PC-3 (cell line): Measurements from ENCODE around the gene TNK2. TPM values are rescaled to one million over a fixed set of nuclear protein-coding genes. Genes with fewer than 3 reads are reported as not detected.
"Not testable (repeated sequence)": the region's sequence is repeated elsewhere in the genome, so short reads cannot be mapped to it uniquely, and the experiment has no call there.

Experiments used
- ATAC-seq: fragments of 200-7000 bp; cut with Tn5 transposase; 2 replicates; pipeline ENCODE4 v1.9.1; 2020; ENCODE audit warnings: mild to moderate bottlenecking, moderate library complexity
- BruUV-seq: library from RNA; stranded (reverse); fragments of 400-500 nt; replicated peaks from 2 replicates; lab custom pipeline; 2021; lab: Mats Ljungman, UMichigan
- CTCF ChIA-PET: fragments of 300-600 bp; sonication (Branson Sonifier 250); formaldehyde crosslinking; loops from one replicate; lab custom pipeline; 2022; ENCODE audit warnings: antibody characterized with exemption; lab: Charles Lee
- POLR2A ChIA-PET: fragments of 300-600 bp; sonication (Branson Sonifier 250); formaldehyde crosslinking; loops from one replicate; lab custom pipeline; 2022; ENCODE audit warnings: antibody characterized with exemption; ENCODE audit not compliant: unreplicated experiment; lab: Charles Lee
- DNase-seq: peaks from one replicate; pipeline ENCODE4 v3.0.0-alpha.2; 2015
- H2AFZ ChIP-seq: fragments of 300-600 bp; sonication (generic); 2 replicates; pipeline ENCODE4 v1.6.0; 2016; ENCODE audit warnings: antibody characterized with exemption, low read length
- H3F3A ChIP-seq: fragments of 300-600 bp; sonication (generic); one replicate; pipeline ENCODE4 v1.6.0; 2017; ENCODE audit warnings: antibody characterized with exemption, low read length, control low read depth, mild to moderate bottlenecking; ENCODE audit not compliant: unreplicated experiment
- H3K27ac ChIP-seq: fragments of 300-600 bp; sonication (generic); 2 replicates; pipeline ENCODE4 v1.5.1; 2016; ENCODE audit warnings: mild to moderate bottlenecking, low read length
- H3K27me3 ChIP-seq: fragments of 300-600 bp; sonication (generic); 2 replicates; pipeline ENCODE4 v1.6.1; 2016; ENCODE audit warnings: low read length, mixed read lengths
- H3K36me3 ChIP-seq: fragments of 300-600 bp; sonication (generic); 2 replicates; pipeline ENCODE4 v1.6.1; 2016; ENCODE audit warnings: low read depth, mixed run types, low read length, mixed read lengths
- H3K4me1 ChIP-seq: fragments of 300-600 bp; sonication (generic); 2 replicates; pipeline ENCODE4 v1.5.1; 2016; ENCODE audit warnings: low read length; ENCODE audit not compliant: insufficient read depth
- H3K4me2 ChIP-seq: fragments of 300-600 bp; sonication (generic); 2 replicates; pipeline ENCODE4 v1.6.0; 2016; ENCODE audit warnings: low read length
- H3K4me3 ChIP-seq: fragments of 300-600 bp; sonication (generic); 2 replicates; pipeline ENCODE4 v1.5.1; 2016; ENCODE audit warnings: mild to moderate bottlenecking, low read length, mixed read lengths
- H3K79me2 ChIP-seq: fragments of 300-600 bp; sonication (generic); 2 replicates; pipeline ENCODE4 v1.6.1; 2017; ENCODE audit warnings: low read length, mixed read lengths
- H3K9ac ChIP-seq: fragments of 300-600 bp; sonication (generic); 2 replicates; pipeline ENCODE4 v1.6.0; 2016; ENCODE audit warnings: mild to moderate bottlenecking, low read length
- H3K9me2 ChIP-seq: fragments of 300-600 bp; sonication (generic); replicated peaks from 2 replicates; pipeline ENCODE4 v1.6.1; 2016; ENCODE audit warnings: mixed run types, low read length, mixed read lengths
- H3K9me3 ChIP-seq: fragments of 300-600 bp; sonication (generic); 2 replicates; pipeline ENCODE4 v1.6.1; 2016; ENCODE audit warnings: low read length, mixed read lengths
- H4K20me1 ChIP-seq: fragments of 300-600 bp; sonication (generic); 2 replicates; pipeline ENCODE4 v1.6.1; 2016; ENCODE audit warnings: low read length, mixed read lengths
- intact Hi-C: fragments of 100-400 bp; cut with micrococcal nuclease; formaldehyde crosslinking; loops from 2 replicates; pipeline ENCODE4 v1.9.0; 2023
- total RNA-seq: library from RNA; depleted of rRNA; stranded (reverse); fragments of >200 nt; gene quantifications from 2 replicates; pipeline ENCODE4 v1.2.3, GENCODE V29; 2014

Gene TNK2
- total RNA-seq, 1 experiment from 2014 or later, result 49.3 TPM

- H3K36me3 ChIP-seq, H3F3A ChIP-seq, ATAC-seq, H3K4me1 ChIP-seq, POLR2A ChIA-PET, H3K27ac ChIP-seq, intact Hi-C loops, H2AFZ ChIP-seq, H4K20me1 ChIP-seq, DNase-seq, H3K27me3 ChIP-seq, H3K9me2 ChIP-seq, H3K9ac ChIP-seq, BruUV-seq, H3K9me3 ChIP-seq, H3K79me2 ChIP-seq, CTCF ChIA-PET: not testable (repeated sequence)
- H3K4me2 ChIP-seq, result peak overlapping the region; percentile 85
- H3K4me3 ChIP-seq, result peak overlapping the region; percentile 62
Measured at GRCh38 chr3:195952590-195952989, 44.2 kb upstream of the TNK2 start.

DNA sequence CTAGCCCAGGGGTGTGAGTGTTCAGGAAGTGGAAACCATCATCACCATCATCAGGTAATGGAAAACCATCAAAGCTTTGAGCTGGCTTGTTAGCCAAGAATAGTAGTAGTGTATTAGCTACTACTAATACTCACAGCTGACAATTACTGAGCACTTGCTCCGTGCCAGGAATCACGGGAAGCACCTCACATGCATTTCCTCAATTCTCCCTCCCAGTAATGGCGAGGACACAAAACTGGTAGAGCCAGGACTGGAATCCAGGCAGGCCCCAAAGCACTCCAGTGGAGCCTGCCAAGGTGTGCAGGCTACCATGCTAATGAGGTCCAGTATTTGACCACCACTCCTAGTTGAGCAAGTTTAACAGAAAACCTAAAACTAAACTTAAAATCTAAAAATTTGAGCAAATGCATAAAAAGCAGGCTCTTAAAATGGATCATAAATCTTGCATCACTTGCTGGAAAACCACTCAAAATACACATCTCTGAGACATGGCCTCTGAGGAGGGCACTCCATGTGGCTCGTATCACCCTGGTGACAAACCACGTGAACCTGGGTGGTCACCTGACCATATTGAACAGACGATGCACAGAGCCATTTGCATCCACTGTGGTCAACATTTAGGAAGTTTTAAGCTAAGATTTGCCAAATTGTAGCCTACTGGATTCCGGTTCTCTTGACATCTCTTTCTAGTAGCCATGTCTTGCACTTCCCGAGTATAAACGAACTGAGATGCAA is 43.3 kb upstream of the TNK2 start:
- H3K9me2 ChIP-seq, H2AFZ ChIP-seq, H3K36me3 ChIP-seq, BruUV-seq, DNase-seq, intact Hi-C loops, H3K79me2 ChIP-seq, ATAC-seq, H4K20me1 ChIP-seq, H3K27ac ChIP-seq, POLR2A ChIA-PET, H3K4me3 ChIP-seq, H3K4me1 ChIP-seq, H3K9me3 ChIP-seq, H3K4me2 ChIP-seq, CTCF ChIA-PET, H3F3A ChIP-seq, H3K27me3 ChIP-seq, H3K9ac ChIP-seq: not testable (repeated sequence)

DNA sequence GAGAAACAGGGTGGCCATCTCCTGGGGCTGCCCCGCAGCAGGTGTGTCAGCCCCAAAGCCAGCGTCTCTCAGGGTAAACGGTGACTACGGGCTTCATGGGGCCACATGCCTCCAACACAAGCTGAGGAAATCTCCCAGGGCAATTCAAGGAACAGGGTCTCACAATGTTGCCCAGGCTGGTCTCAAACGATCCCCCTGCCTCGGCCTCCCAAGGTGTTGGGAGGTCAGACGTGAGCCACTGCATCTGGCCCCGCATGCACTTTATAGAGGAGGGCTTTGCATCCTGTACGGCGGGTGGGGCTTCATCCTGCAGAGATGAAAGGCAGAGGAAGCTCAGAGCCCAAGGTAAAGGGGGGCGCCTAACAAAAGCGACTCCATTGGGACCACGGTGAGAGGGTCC is 42.4 kb upstream of the TNK2 start:
- DNase-seq, ATAC-seq, H3K4me1 ChIP-seq, H3K27me3 ChIP-seq, H3K4me2 ChIP-seq, H2AFZ ChIP-seq, POLR2A ChIA-PET, H4K20me1 ChIP-seq, intact Hi-C loops, CTCF ChIA-PET, H3K27ac ChIP-seq, H3K9me3 ChIP-seq, H3K9me2 ChIP-seq, H3K4me3 ChIP-seq, H3K79me2 ChIP-seq, BruUV-seq, H3K9ac ChIP-seq, H3F3A ChIP-seq, H3K36me3 ChIP-seq: not testable (repeated sequence)

- H3K27ac ChIP-seq, ATAC-seq, H3K9ac ChIP-seq, H3K4me3 ChIP-seq, H4K20me1 ChIP-seq, H3K9me2 ChIP-seq, H3K4me2 ChIP-seq, CTCF ChIA-PET, BruUV-seq, H3K27me3 ChIP-seq, H3K36me3 ChIP-seq, H2AFZ ChIP-seq, POLR2A ChIA-PET, intact Hi-C loops, H3F3A ChIP-seq, H3K4me1 ChIP-seq, H3K9me3 ChIP-seq, DNase-seq, H3K79me2 ChIP-seq: not testable (repeated sequence)
Measured at GRCh38 chr3:195950164-195950563, 41.8 kb upstream of the TNK2 start.

GRCh38 chr3:195946910-195947699 is 38.8 kb upstream of the TNK2 start:
- H3K4me3 ChIP-seq, H2AFZ ChIP-seq, H3K9me3 ChIP-seq, H3K27ac ChIP-seq, CTCF ChIA-PET, H3K4me2 ChIP-seq, H3K9me2 ChIP-seq, H3K27me3 ChIP-seq, intact Hi-C loops, ATAC-seq, H3K9ac ChIP-seq, BruUV-seq, H3K4me1 ChIP-seq, H3K79me2 ChIP-seq, H3K36me3 ChIP-seq, POLR2A ChIA-PET, H4K20me1 ChIP-seq, H3F3A ChIP-seq, DNase-seq: not testable (repeated sequence)

DNA sequence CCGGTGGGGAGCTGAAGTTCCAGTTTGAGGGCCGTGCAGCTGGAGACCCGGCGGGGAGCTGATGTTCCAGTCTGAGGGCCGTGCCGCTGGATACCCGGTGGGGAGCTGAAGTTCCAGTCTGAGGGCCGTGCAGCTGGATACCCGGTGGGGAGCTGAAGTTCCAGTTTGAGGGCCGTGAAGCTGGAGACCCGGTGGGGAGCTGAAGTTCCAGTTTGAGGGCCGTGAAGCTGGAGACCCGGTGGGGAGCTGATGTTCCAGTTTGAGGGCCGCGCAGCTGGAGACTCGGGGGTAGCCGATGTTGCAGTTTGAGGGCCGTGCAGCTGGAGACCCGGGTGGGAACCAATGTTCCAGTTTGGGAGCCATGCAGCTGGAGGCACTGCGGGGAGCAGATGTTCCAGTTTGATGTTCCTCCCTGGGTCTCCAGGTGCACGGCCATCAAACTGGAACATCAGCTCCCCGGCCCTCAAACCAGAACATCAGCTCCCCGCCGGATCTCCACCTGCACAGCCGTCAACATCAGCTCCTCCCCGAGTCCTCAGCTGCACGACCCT is 33.0 kb upstream of the TNK2 start:
- DNase-seq, H2AFZ ChIP-seq, H3K4me2 ChIP-seq, BruUV-seq, intact Hi-C loops, H3K9me3 ChIP-seq, CTCF ChIA-PET, H3K4me3 ChIP-seq, H3K9me2 ChIP-seq, H3K36me3 ChIP-seq, H3K79me2 ChIP-seq, H3F3A ChIP-seq, H3K9ac ChIP-seq, H3K27ac ChIP-seq, H4K20me1 ChIP-seq, H3K27me3 ChIP-seq, ATAC-seq, H3K4me1 ChIP-seq: not testable (repeated sequence)
- POLR2A ChIA-PET, result interaction anchor here (0.6 kb wide), 1 partner anchor 373 kb away, joined by 8 read pairs; no protein-coding TSS in a partner anchor
